ENCODE data around the gene MMUT. TPM values are rescaled to one million over a fixed set of nuclear protein-coding genes. Genes with fewer than 3 reads are reported as not detected.

Gene MMUT
- total RNA-seq, 1 experiment from 2014 or later, result 7.1 TPM

DNA sequence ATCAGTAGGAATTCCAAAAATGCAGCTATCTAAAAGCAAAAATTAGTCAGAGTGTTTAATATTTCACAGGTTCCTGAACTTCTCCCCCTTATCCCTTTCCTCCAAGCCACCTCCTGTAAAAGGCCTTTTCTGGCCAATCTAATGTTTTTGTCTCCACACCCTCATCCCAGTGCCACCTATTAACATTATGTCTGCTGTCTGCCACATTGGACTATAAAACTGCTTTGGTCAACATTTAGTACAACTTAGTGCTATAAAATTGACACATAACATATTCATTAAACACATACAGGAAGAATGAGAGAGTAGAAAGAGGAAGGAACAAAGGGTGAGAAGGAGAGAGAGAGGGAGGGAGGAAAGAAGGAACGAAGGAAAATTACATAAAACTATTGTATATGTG lies 47.7 kb downstream of the MMUT start:
- Histone ChIP-seq H3K36me3 (ENCODE audit: control insufficient read depth, insufficient read depth, low read length) (no peaks in the 10 kb centered on the region), H3K27me3 (ENCODE audit: control insufficient read depth, insufficient read depth, low read length) (no peaks in the 10 kb centered on the region), H3K4me1 (ENCODE audit: control insufficient read depth, insufficient read depth, low read length) (no peaks in the 10 kb centered on the region), H3K9me3 (ENCODE audit: control insufficient read depth, insufficient read depth, low read depth, low read length) (no peaks in the 10 kb centered on the region), H3K27ac (ENCODE audit: low read length) (no peak overlapping the region), H3K4me3 (ENCODE audit: low read depth in 2 of 2, low read length in 2 of 2) (no peak overlapping the region)
- no TSS peak for BruUV-seq (replicated peaks)
- TF ChIP-seq SIN3A (IDR thresholded peaks at IDR 0.05; ENCODE audit: borderline replicate concordance, insufficient read depth, low read depth, low read length), result no peak
- no peak for TF ChIP-seq TCF7L2 (IDR thresholded peaks at IDR 0.05; ENCODE audit: low read depth, low read length)
- TF ChIP-seq POLR2AphosphoS5 (IDR thresholded peaks at IDR 0.05; ENCODE audit: low read depth, low read length), result no peak
- TF ChIP-seq, protein P1, sequence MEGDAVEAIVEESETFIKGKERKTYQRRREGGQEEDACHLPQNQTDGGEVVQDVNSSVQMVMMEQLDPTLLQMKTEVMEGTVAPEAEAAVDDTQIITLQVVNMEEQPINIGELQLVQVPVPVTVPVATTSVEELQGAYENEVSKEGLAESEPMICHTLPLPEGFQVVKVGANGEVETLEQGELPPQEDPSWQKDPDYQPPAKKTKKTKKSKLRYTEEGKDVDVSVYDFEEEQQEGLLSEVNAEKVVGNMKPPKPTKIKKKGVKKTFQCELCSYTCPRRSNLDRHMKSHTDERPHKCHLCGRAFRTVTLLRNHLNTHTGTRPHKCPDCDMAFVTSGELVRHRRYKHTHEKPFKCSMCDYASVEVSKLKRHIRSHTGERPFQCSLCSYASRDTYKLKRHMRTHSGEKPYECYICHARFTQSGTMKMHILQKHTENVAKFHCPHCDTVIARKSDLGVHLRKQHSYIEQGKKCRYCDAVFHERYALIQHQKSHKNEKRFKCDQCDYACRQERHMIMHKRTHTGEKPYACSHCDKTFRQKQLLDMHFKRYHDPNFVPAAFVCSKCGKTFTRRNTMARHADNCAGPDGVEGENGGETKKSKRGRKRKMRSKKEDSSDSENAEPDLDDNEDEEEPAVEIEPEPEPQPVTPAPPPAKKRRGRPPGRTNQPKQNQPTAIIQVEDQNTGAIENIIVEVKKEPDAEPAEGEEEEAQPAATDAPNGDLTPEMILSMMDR (IDR thresholded peaks at IDR 0.05), result no peak
- TF ChIP-seq, protein P2, sequence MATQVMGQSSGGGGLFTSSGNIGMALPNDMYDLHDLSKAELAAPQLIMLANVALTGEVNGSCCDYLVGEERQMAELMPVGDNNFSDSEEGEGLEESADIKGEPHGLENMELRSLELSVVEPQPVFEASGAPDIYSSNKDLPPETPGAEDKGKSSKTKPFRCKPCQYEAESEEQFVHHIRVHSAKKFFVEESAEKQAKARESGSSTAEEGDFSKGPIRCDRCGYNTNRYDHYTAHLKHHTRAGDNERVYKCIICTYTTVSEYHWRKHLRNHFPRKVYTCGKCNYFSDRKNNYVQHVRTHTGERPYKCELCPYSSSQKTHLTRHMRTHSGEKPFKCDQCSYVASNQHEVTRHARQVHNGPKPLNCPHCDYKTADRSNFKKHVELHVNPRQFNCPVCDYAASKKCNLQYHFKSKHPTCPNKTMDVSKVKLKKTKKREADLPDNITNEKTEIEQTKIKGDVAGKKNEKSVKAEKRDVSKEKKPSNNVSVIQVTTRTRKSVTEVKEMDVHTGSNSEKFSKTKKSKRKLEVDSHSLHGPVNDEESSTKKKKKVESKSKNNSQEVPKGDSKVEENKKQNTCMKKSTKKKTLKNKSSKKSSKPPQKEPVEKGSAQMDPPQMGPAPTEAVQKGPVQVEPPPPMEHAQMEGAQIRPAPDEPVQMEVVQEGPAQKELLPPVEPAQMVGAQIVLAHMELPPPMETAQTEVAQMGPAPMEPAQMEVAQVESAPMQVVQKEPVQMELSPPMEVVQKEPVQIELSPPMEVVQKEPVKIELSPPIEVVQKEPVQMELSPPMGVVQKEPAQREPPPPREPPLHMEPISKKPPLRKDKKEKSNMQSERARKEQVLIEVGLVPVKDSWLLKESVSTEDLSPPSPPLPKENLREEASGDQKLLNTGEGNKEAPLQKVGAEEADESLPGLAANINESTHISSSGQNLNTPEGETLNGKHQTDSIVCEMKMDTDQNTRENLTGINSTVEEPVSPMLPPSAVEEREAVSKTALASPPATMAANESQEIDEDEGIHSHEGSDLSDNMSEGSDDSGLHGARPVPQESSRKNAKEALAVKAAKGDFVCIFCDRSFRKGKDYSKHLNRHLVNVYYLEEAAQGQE (IDR thresholded peaks at IDR 0.05; ENCODE audit: insufficient read depth in 1 of 2, low read depth in 2 of 2, low read length in 1 of 2), result no peak
- DNase-seq (ENCODE audit: low read depth, low spot score) (no peak), ATAC-seq (no peak)
- ChIA-PET CTCF (no interaction called here), POLR2A (no interaction called here)
- intact Hi-C loops (cut with micrococcal nuclease; ENCODE audit: unreplicated experiment) (no loop called here), in situ Hi-C loops (cut with HindIII; ENCODE audit: low pct_unique_long_range_greater_than_20kb, low sequenced_read_pairs) (no loop called here)

DNA sequence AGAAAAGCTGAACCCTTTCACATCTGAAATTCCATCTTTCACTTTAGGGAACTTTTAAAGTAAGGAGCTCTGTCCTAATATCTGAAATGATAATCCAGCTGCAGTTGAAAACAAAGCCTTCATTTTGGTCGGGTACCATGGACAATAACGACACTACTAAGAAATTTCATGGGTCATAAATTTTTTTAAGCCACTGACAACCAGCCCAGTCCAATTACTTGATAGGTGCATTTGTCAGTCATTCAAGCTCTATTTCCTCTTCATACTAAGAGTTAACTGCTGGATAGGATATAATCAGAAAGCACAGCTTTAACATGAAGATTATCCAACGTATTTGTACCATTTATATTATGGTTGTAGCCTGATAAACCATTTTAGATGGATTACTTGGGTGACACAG lies 52.5 kb downstream of the MMUT start:
- intact Hi-C loops (cut with micrococcal nuclease; ENCODE audit: unreplicated experiment) (loop anchor here (5.0 kb wide), 1 partner anchor 1623 kb away; no protein-coding TSS in a partner anchor), in situ Hi-C loops (cut with HindIII; ENCODE audit: low pct_unique_long_range_greater_than_20kb, low sequenced_read_pairs) (no loop called here)
- Histone ChIP-seq H3K4me1 (ENCODE audit: control insufficient read depth, insufficient read depth, low read length) (no peaks in the 10 kb centered on the region), H3K4me3 (ENCODE audit: low read depth in 2 of 2, low read length in 2 of 2) (no peak overlapping the region), H3K27me3 (ENCODE audit: control insufficient read depth, insufficient read depth, low read length) (no peaks in the 10 kb centered on the region), H3K36me3 (ENCODE audit: control insufficient read depth, insufficient read depth, low read length) (no peaks in the 10 kb centered on the region), H3K9me3 (ENCODE audit: control insufficient read depth, insufficient read depth, low read depth, low read length) (no peaks in the 10 kb centered on the region), H3K27ac (ENCODE audit: low read length) (no peak overlapping the region)
- no peak for ATAC-seq
- TF ChIP-seq TCF7L2 (IDR thresholded peaks at IDR 0.05; ENCODE audit: low read depth, low read length) (no peak), SIN3A (IDR thresholded peaks at IDR 0.05; ENCODE audit: borderline replicate concordance, insufficient read depth, low read depth, low read length) (no peak), POLR2AphosphoS5 (IDR thresholded peaks at IDR 0.05; ENCODE audit: low read depth, low read length) (no peak)
- TF ChIP-seq, protein P2 (IDR thresholded peaks at IDR 0.05; ENCODE audit: insufficient read depth in 1 of 2, low read depth in 2 of 2, low read length in 1 of 2), result no peak
- TF ChIP-seq, protein P1 (IDR thresholded peaks at IDR 0.05), result no peak
- CTCF ChIA-PET, result interaction anchor here (0.7 to 2.1 kb wide), 2 partner anchors 1623 to 1836 kb away, joined by 3 to 6 read pairs; no protein-coding TSS in a partner anchor
- BruUV-seq (replicated peaks), result no TSS peak
- no peak for DNase-seq (ENCODE audit: low read depth, low spot score)
- POLR2A ChIA-PET, result interaction anchor here (0.7 kb wide), 1 partner anchor 484 kb away, joined by 7 read pairs; no protein-coding TSS in a partner anchor
